ENCODE results near the gene ABCC12. TPM values are rescaled to one million over a fixed set of nuclear protein-coding genes. Genes with fewer than 3 reads are reported as not detected.

ABCC12 gene
- polyA plus RNA-seq, 1 experiment: not detected

DNA sequence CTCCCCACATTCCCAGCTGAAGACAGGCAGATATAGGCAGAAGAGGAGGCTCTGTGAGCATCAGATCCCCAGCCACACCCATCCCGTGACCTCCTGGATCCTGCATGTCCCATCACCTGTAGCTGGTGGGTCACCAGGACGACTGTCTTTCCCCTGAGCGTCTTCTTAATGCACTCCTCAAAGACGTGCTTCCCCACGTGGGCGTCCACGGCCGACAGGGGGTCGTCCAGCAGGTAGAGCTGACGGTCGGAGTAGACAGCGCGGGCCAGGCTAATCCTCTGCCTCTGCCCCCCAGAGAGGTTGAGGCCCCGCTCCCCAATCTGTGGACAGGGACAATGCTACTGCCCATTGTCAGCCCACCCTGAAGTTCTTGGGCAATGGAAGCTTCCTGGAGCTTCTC, 40.5 kb downstream of the ABCC12 start:
- ChIA-PET CTCF (no interaction called here), POLR2A (no interaction called here)
- Histone ChIP-seq H3K27me3 (ENCODE audit: control insufficient read depth, insufficient read depth, low read length) (peaks cover 8% of the 10 kb centered on the region), H3K9me3 (ENCODE audit: control insufficient read depth, insufficient read depth, low read length) (no peaks in the 10 kb centered on the region; the same call in 1 of the 2 replicates), H3K27ac (ENCODE audit: low read depth, low read length) (no peak overlapping the region), H3K4me3 (ENCODE audit: low read depth, low read length) (no peak overlapping the region)
- DNase-seq (ENCODE audit: low read depth, low spot score): no peak
- TF ChIP-seq, protein P1, sequence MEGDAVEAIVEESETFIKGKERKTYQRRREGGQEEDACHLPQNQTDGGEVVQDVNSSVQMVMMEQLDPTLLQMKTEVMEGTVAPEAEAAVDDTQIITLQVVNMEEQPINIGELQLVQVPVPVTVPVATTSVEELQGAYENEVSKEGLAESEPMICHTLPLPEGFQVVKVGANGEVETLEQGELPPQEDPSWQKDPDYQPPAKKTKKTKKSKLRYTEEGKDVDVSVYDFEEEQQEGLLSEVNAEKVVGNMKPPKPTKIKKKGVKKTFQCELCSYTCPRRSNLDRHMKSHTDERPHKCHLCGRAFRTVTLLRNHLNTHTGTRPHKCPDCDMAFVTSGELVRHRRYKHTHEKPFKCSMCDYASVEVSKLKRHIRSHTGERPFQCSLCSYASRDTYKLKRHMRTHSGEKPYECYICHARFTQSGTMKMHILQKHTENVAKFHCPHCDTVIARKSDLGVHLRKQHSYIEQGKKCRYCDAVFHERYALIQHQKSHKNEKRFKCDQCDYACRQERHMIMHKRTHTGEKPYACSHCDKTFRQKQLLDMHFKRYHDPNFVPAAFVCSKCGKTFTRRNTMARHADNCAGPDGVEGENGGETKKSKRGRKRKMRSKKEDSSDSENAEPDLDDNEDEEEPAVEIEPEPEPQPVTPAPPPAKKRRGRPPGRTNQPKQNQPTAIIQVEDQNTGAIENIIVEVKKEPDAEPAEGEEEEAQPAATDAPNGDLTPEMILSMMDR (IDR thresholded peaks at IDR 0.05; ENCODE audit: low read depth, low read length): no peak

DNA sequence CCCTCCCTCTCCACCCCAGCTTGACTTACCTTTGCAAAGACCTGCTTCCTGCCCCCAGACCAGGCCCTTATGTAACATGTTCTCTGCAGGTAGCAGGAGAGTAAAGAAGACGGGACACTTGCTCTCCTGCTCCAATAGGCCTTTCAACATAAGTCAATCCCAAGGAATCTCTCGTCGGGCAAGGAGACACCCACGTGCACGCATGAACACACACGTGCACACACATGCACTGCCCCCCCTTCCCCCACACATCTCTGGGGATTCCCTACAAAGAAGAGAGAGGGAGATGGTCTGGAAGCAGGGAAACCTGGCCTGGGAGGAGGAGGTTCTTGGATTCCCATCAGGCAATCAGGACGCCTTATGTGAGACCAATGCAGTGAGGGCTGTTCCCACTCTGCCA, 41.4 kb downstream of the ABCC12 start:
- POLR2A ChIA-PET: no interaction called here
- CTCF ChIA-PET: interaction anchor here (0.6 kb wide), 1 partner anchor 871 kb away, joined by 3 read pairs; no protein-coding TSS in a partner anchor

DNA sequence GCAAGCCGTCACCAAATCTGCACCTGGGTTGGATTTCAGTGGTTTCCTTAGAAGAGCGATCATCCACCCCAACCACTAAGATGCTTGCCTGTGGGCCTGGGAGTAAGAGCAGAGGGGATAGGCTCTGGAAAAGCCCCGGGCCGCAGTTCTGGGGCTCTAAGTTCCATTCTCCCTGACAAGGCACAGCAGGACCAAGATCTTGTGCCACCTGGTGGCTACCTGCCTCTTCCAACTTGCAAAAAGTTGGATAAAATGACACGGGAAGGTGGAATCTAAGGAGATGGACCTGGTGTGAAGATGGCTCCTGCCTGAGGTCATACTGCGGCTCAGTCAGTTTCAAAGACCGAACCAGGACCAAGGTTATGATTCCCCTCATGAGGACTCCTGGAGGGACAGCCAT, 42.3 kb downstream of the ABCC12 start:
- Histone ChIP-seq H3K9me3 (ENCODE audit: control insufficient read depth, insufficient read depth, low read length) (no peaks in the 10 kb centered on the region; the same call in 1 of the 2 replicates), H3K4me3 (ENCODE audit: low read depth, low read length) (no peak overlapping the region), H3K27me3 (ENCODE audit: control insufficient read depth, insufficient read depth, low read length) (peaks cover 8% of the 10 kb centered on the region), H3K27ac (ENCODE audit: low read depth, low read length) (no peak overlapping the region)
- ChIA-PET CTCF (interaction anchor here (1.3 to 1.4 kb wide), 2 partner anchors 51 to 972 kb away, joined by 5 read pairs; no protein-coding TSS in a partner anchor), POLR2A (no interaction called here)
- no peak for DNase-seq (ENCODE audit: low read depth, low spot score)
- TF ChIP-seq, protein P1 (IDR thresholded peaks at IDR 0.05; ENCODE audit: low read depth, low read length): 0 out of 2 replicates have a peak, but pooled peaks have one; percentile 8

More for the DNA sequence above, 41.4 kb downstream of the ABCC12 start:
- TF ChIP-seq, protein P1 (IDR thresholded peaks at IDR 0.05; ENCODE audit: low read depth, low read length): no peak
- no peaks in the 10 kb centered on the region; the same call in 1 of the 2 replicates for H3K9me3 ChIP-seq (ENCODE audit: control insufficient read depth, insufficient read depth, low read length)
- H3K4me3 ChIP-seq (ENCODE audit: low read depth, low read length): no peak overlapping the region
- DNase-seq (ENCODE audit: low read depth, low spot score): no peak
- H3K27ac ChIP-seq (ENCODE audit: low read depth, low read length): no peak overlapping the region
- peaks cover 8% of the 10 kb centered on the region for H3K27me3 ChIP-seq (ENCODE audit: control insufficient read depth, insufficient read depth, low read length)

DNA sequence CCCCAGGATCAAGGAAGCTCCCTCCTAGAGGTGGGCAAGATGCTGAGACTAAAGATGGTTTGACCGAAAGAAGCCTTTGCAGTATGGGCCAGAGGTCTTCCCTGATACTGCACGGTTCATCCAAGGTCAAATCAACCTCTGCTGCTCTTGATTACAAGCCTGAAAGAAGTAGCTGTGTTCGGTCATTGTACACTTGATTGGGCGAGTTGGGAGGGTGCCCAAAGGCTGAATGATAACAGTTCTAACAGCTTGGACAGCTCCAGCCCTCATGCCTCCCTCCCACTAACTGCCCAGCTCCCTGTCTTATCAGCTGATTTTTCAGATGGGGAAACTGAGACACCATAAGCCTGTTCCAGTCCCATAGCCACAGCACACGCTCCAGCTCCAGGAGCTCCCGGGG, 42.8 kb downstream of the ABCC12 start:
- peaks cover 8% of the 10 kb centered on the region for H3K27me3 ChIP-seq (ENCODE audit: control insufficient read depth, insufficient read depth, low read length)
- POLR2A ChIA-PET: no interaction called here
- H3K27ac ChIP-seq (ENCODE audit: low read depth, low read length): no peak overlapping the region
- no peaks in the 10 kb centered on the region; the same call in 1 of the 2 replicates for H3K9me3 ChIP-seq (ENCODE audit: control insufficient read depth, insufficient read depth, low read length)
- H3K4me3 ChIP-seq (ENCODE audit: low read depth, low read length): no peak overlapping the region
- CTCF ChIA-PET: interaction anchor here (0.9 to 1.4 kb wide), 4 partner anchors 10 to 971 kb away, joined by 3 to 5 read pairs (median 4); no protein-coding TSS in a partner anchor
- TF ChIP-seq, protein P1 (IDR thresholded peaks at IDR 0.05; ENCODE audit: low read depth, low read length): no peak
- no peak for DNase-seq (ENCODE audit: low read depth, low spot score)

DNA sequence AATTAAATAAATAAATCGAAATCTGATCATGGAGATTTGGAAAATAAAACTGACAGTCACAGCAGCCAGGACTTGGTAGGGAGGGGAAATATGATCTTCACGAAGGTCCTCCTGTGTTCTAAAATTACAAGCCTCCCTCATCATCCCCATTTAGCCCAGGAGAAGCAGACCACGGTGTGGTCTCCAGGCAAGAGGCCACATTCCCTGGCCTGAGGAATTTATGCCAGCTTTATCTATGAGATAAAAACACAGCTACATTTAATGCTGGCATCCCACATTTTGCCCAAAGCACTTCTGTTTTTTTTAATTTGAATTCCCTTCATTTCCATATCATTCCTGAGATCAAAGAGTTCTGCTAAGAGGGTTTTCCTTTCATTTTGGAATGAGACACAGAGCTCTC, 43.2 kb downstream of the ABCC12 start:
- ChIA-PET POLR2A (no interaction called here), CTCF (interaction anchor here (0.9 to 1.4 kb wide), 4 partner anchors 9 to 971 kb away, joined by 3 to 5 read pairs (median 4); no protein-coding TSS in a partner anchor)
- Histone ChIP-seq H3K4me3 (ENCODE audit: low read depth, low read length) (no peak overlapping the region), H3K27ac (ENCODE audit: low read depth, low read length) (no peak overlapping the region), H3K27me3 (ENCODE audit: control insufficient read depth, insufficient read depth, low read length) (peaks cover 8% of the 10 kb centered on the region), H3K9me3 (ENCODE audit: control insufficient read depth, insufficient read depth, low read length) (no peaks in the 10 kb centered on the region)
- TF ChIP-seq, protein P1 (IDR thresholded peaks at IDR 0.05; ENCODE audit: low read depth, low read length): no peak
- no peak for DNase-seq (ENCODE audit: low read depth, low spot score)

All from AG04450 (cell line).